K562 (cell line): ENCODE measurements around the gene PRDM16. TPM values are rescaled to one million over a fixed set of nuclear protein-coding genes. Genes with fewer than 3 reads are reported as not detected.

Experiments
- ATAC-seq: fragments of 200-7000 bp; cut with Tn5 transposase; 3 replicates; pipeline ENCODE4 v1.9.1; 2020; ENCODE audit warnings: moderate library complexity
- BruUV-seq: library from RNA; stranded (reverse); fragments of 400-500 nt; replicated peaks from 2 replicates; lab custom pipeline; 2021; lab: Mats Ljungman, UMichigan
- CTCF ChIA-PET: fragments of 300-600 bp; formaldehyde crosslinking; extraction: SDS; loops from one replicate; lab custom pipeline; 2021; ENCODE audit warnings: low intra/inter-chr PET ratio; lab: Yijun Ruan, JAX
- POLR2A ChIA-PET: fragments of 300-600, 350-650 bp; sonication (Branson Sonifier 250); formaldehyde crosslinking; extraction: SDS; loops from one replicate; lab custom pipeline; 2021; ENCODE audit warnings: antibody characterized with exemption, inconsistent platforms; lab: Yijun Ruan, JAX
- DNase-seq, 4 experiments: peaks; one replicate each; pipeline versions ENCODE4 v3.0.0 to v3.0.0-alpha.2; 2011 to 2018; ENCODE audit warnings: low spot score in 3 of 4, mixed read lengths in 3 of 4; ENCODE audit errors: extremely low read depth in 1 of 4
- FAIRE-seq: peaks from 2 replicates; lab custom pipeline; 2011; peaks lifted over from hg19 to GRCh38; lab: Jason Lieb, UNC
- H2AFZ ChIP-seq: 2 replicates; pipeline ENCODE4 v1.6.0; 2011; ENCODE audit warnings: low read depth, low read length, control low read depth, inconsistent platforms
- H3K27ac ChIP-seq: fragments of 200-600 bp; 3 replicates; pipeline ENCODE4 v1.8.0; 2011; ENCODE audit warnings: low read depth, mild to moderate bottlenecking, control low read depth, inconsistent platforms, low read length, moderate library complexity, mixed read lengths; ENCODE audit errors: extremely low read depth
- H3K27me3 ChIP-seq, 2 experiments: fragments of 300-600 bp in 1 of 2; 2 replicates in 1 of 2; 3 replicates in 1 of 2; pipeline versions ENCODE4 v1.6.0 to v1.8.0; 2011; ENCODE audit warnings: inconsistent platforms in 2 of 2, low read length in 2 of 2, mild to moderate bottlenecking in 1 of 2, mixed read lengths in 1 of 2, moderate library complexity in 1 of 2; ENCODE audit not compliant: control insufficient read depth in 2 of 2, insufficient read depth in 2 of 2
- H3K36me3 ChIP-seq: fragments of 300-600 bp; 3 replicates; pipeline ENCODE4 v1.8.0; 2011; ENCODE audit warnings: mild to moderate bottlenecking, low read length, inconsistent platforms; ENCODE audit not compliant: control insufficient read depth, insufficient read depth
- H3K4me1 ChIP-seq, 2 experiments: fragments of 200-600 bp in 1 of 2; replicated peaks in 1 of 2; 2 replicates in 1 of 2; 3 replicates in 1 of 2; pipeline versions ENCODE4 v1.5.1 to v1.8.0; 2011; ENCODE audit warnings: inconsistent platforms in 2 of 2, low read length in 2 of 2, mild to moderate bottlenecking in 1 of 2, mixed read lengths in 1 of 2, moderate library complexity in 1 of 2; ENCODE audit not compliant: control insufficient read depth in 2 of 2, insufficient read depth in 2 of 2
- H3K4me2 ChIP-seq: 2 replicates; pipeline ENCODE4 v1.6.1; 2011; ENCODE audit warnings: low read length, control low read depth, inconsistent platforms, mixed read lengths; ENCODE audit not compliant: insufficient read depth
- H3K4me3 ChIP-seq: fragments of 200-600 bp; sonication (generic), shearing (Covaris generic); 2 replicates; pipeline ENCODE4 v1.5.1; 2016; ENCODE audit warnings: control low read depth, inconsistent platforms
- H3K79me2 ChIP-seq: fragments of 200-600 bp; 3 replicates; pipeline ENCODE4 v1.8.0; 2011; ENCODE audit warnings: low read length, inconsistent platforms; ENCODE audit not compliant: control insufficient read depth, insufficient read depth
- H3K9ac ChIP-seq, 2 experiments: 2 replicates each; pipeline versions ENCODE4 v1.6.0 to v1.6.1; 2011; ENCODE audit warnings: low read depth in 2 of 2, low read length in 2 of 2, control low read depth in 1 of 2, inconsistent platforms in 1 of 2, mild to moderate bottlenecking in 1 of 2, mixed read lengths in 1 of 2; ENCODE audit not compliant: insufficient read depth in 1 of 2
- H3K9me1 ChIP-seq: one replicate; pipeline ENCODE4 v1.6.0; 2011; ENCODE audit warnings: inconsistent platforms, mild to moderate bottlenecking, low read length, moderate library complexity; ENCODE audit not compliant: control insufficient read depth, insufficient read depth
- H3K9me3 ChIP-seq: replicated peaks from 2 replicates; pipeline ENCODE4 v1.5.1; 2011; ENCODE audit warnings: low read depth, low read length, inconsistent platforms; ENCODE audit not compliant: control insufficient read depth, insufficient read depth
- H4K20me1 ChIP-seq: replicated peaks from 2 replicates; pipeline ENCODE4 v1.6.1; 2011; ENCODE audit warnings: low read length, inconsistent platforms, mixed read lengths; ENCODE audit not compliant: control insufficient read depth, insufficient read depth
- ARID4B ChIP-seq: sonication (generic); formaldehyde crosslinking; IDR thresholded peaks from 2 replicates; pipeline ENCODE4 v1.8.0; 2022; ENCODE audit warnings: mild to moderate bottlenecking, missing genetic modification reagents
- FOXK2 ChIP-seq, 2 experiments: fragments of 450-650 bp; IDR thresholded peaks in 1 of 2; conservative IDR thresholded peaks in 1 of 2; 2 replicates each; pipeline ENCODE4 v1.6.1; 2016; ENCODE audit warnings: low read depth in 2 of 2, mild to moderate bottlenecking in 1 of 2
- L3MBTL2 ChIP-seq: fragments of 450-650 bp; IDR thresholded peaks from 2 replicates; pipeline ENCODE4 v1.6.1; 2016; ENCODE audit warnings: mild to moderate bottlenecking, moderate library complexity
- ZNF239 ChIP-seq: fragments of 250-450 bp; sonication (Bioruptor Pico); IDR thresholded peaks from 2 replicates; pipeline ENCODE4 v1.4.0; 2020; ENCODE audit warnings: mild to moderate bottlenecking
- ZNF3 ChIP-seq: fragments of 250-450 bp; sonication (Bioruptor Pico); IDR thresholded peaks from 2 replicates; pipeline ENCODE4 v1.5.0; 2021; ENCODE audit warnings: mild to moderate bottlenecking, moderate library complexity
- WGBS: fragments of 100-300 bp; shearing (Covaris generic); methylation state at CpG from one replicate; pipeline ENCODE4 v1.1.6; 2016; ENCODE audit warnings: low coverage, mixed read lengths; ENCODE audit not compliant: insufficient coverage; ENCODE audit errors: missing lambda C conversion rate; 5-methylcytosine and 5-hydroxymethylcytosine counted together
- in situ Hi-C: fragments of 300-500 bp; cut with MboI; formaldehyde crosslinking; loops from 4 replicates; pipeline ENCODE4 v1.15.0; 2018; ENCODE audit warnings: inconsistent platforms, mixed read lengths
- intact Hi-C: fragments of 100-400 bp; cut with micrococcal nuclease; formaldehyde crosslinking; loops from 2 replicates; pipeline ENCODE4 v1.14.2; 2022
- polyA plus RNA-seq, 8 experiments: library from polyadenylated mRNA; depleted of rRNA in 4 of 8; stranded (reverse) in 5 of 8; unstranded in 3 of 8; fragments of >200 nt; fragmentation: Nextera tagmentation in 2 of 8; fragmentation: Illumina TruSeq in 1 of 8; extraction: Ambion mirVana in 2 of 8; extraction: Trizol in 1 of 8; gene quantifications; 2 replicates each; pipeline versions ENCODE4 v1.2.1 to v1.2.3, GENCODE V29; 2011 to 2014; ENCODE audit warnings: inconsistent platforms in 1 of 8, missing spikeins in 1 of 8
- total RNA-seq, 7 experiments: library from RNA; depleted of rRNA in 6 of 7; stranded (reverse); fragments of >200 nt in 6 of 7; fragmentation: Illumina TruSeq in 2 of 7; extraction: Trizol in 2 of 7; gene quantifications; 2 replicates each; pipeline versions ENCODE4 v1.2.1 to v1.2.3, GENCODE V29; 2011 to 2021; ENCODE audit warnings: low replicate concordance in 1 of 7

The PRDM16 gene
- total and polyA plus RNA-seq, 9 of the 15 experiments (the other 6 are each of a cell fraction or from before 2014, with no cell fraction given), result 0.10 to 0.27 TPM; not detected in 7

- TF ChIP-seq ZNF3, result no peak
- BruUV-seq, result no TSS peak
- DNase-seq (no peak), ATAC-seq (no peak), FAIRE-seq (no peak)
- Histone ChIP-seq H3K9ac (no peak overlapping the region), H3K4me2 (no peak overlapping the region), H3K4me3 (no peak overlapping the region), H3K9me1 (no peaks in the 10 kb centered on the region), H3K79me2 (no peaks in the 10 kb centered on the region), H3K4me1 (peaks cover 0 to 10% of the 10 kb centered on the region in 2 experiments; a peak in 2 of 5 replicates), H3K9me3 (no peaks in the 10 kb centered on the region), H3K36me3 (no peaks in the 10 kb centered on the region), H3K27me3 (peaks cover 49 to 71% of the 10 kb centered on the region in 2 experiments), H2AFZ (no peak overlapping the region), H4K20me1 (peaks cover 7% of the 10 kb centered on the region; the same call in 1 of the 2 replicates), H3K27ac (no peak overlapping the region)
- POLR2A ChIA-PET, result interaction anchor here (0.5 to 1.6 kb wide), 5 partner anchors 10 to 527 kb away, joined by 3 to 4 read pairs (median 3); no protein-coding TSS in a partner anchor
- in situ Hi-C loops (no loop called here), intact Hi-C loops (no loop called here)
- CTCF ChIA-PET, result no interaction called here
- 1% methylated on average over 16 of the region's 17 CpGs for WGBS
These were observed 328.3 kb downstream of the PRDM16 start for GRCh38 chr1:3397311-3397710.

DNA sequence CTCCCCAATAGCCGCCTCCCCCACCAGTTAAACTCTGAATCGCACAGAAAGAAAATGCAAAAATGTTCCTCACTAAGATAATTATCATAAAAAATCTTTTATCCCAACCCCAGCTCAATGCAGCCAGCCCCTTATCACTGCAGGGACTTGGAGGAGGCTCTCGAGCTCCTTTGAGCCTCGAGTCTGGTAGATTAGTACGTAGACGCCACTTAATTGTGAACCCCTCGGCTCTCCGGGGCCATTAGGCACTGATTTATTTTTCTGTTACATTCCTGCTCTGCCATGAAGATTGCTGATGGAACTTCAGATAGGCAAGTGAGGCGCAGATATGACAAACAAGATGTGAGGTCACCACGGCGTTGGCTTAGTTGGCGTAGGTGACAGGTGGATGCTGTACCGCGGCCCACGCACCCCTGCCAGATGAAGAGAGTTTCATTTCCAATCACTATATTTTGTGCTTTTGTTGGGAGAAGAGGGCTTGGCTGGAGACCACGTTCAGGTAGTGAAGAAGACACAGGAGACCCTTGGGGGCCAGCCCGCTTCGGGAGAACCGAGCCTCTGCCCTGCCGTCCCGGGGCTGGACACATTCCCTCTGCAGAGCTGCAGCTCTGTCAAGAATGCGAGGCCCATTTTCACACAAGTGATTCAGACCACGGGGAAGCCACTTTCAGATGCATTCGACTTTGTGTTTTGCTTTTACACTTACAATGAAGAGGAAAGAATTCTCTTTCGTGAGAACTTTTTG lies 329.6 kb downstream of the PRDM16 start:
- intact Hi-C loops, result no loop called here
- no peak overlapping the region for H3K4me2 ChIP-seq
- FAIRE-seq, result no peak
- ATAC-seq, result no peak
- peaks cover 0 to 9% of the 10 kb centered on the region in 2 experiments; a peak in 2 of 5 replicates for H3K4me1 ChIP-seq
- 1% methylated on average over 25 of the region's 25 CpGs for WGBS
- H3K27ac ChIP-seq, result no peak overlapping the region
- H3K9me1 ChIP-seq, result no peaks in the 10 kb centered on the region
- no peak for DNase-seq
- H3K79me2 ChIP-seq, result no peaks in the 10 kb centered on the region
- POLR2A ChIA-PET, result interaction anchor here (0.8 kb wide), 1 partner anchor 10 kb away, joined by 5 read pairs; no protein-coding TSS in a partner anchor
- H3K9me3 ChIP-seq, result no peaks in the 10 kb centered on the region
- no peaks in the 10 kb centered on the region for H3K36me3 ChIP-seq
- H3K27me3 ChIP-seq, result peaks cover 38 to 73% of the 10 kb centered on the region in 2 experiments; a peak in 4 of 5 replicates
- no peak overlapping the region for H3K4me3 ChIP-seq
- no peak overlapping the region for H3K9ac ChIP-seq
- CTCF ChIA-PET, result no interaction called here
- peaks cover 7% of the 10 kb centered on the region; the same call in 1 of the 2 replicates for H4K20me1 ChIP-seq
- no peak overlapping the region for H2AFZ ChIP-seq
- BruUV-seq, result no TSS peak
- in situ Hi-C loops, result no loop called here
- TF ChIP-seq ARID4B (CRISPR knock-in tag), result no peak
- TF ChIP-seq L3MBTL2, result no peak
- no peak for TF ChIP-seq FOXK2 (conservative IDR thresholded peaks at IDR 0.05 in 1 of 2, IDR thresholded peaks at IDR 0.05 in 1 of 2; ENCODE audit: low read depth in 2 of 2)
- TF ChIP-seq ZNF239, result no peak
